Endodermal cell (in vitro differentiated cells): ENCODE data around the gene PRSS33. TPM values are rescaled to one million over a fixed set of nuclear protein-coding genes. Genes with fewer than 3 reads are reported as not detected.

Source experiments
- DNase-seq: peaks from one replicate; pipeline ENCODE4 v3.0.0-alpha.2; 2017
- H3K27ac ChIP-seq: 2 replicates; pipeline ENCODE4 v1.5.1; 2013; ENCODE audit warnings: mild to moderate bottlenecking, low read depth, low read length, moderate library complexity
- H3K27me3 ChIP-seq: 2 replicates; pipeline ENCODE4 v1.6.1; 2013; ENCODE audit warnings: mild to moderate bottlenecking, low read length, moderate library complexity; ENCODE audit not compliant: insufficient read depth, control insufficient read depth, poor library complexity, severe bottlenecking
- H3K36me3 ChIP-seq: 2 replicates; pipeline ENCODE4 v1.7.0; 2013; ENCODE audit warnings: mild to moderate bottlenecking, low read length, moderate library complexity; ENCODE audit not compliant: control insufficient read depth, insufficient read depth
- H3K4me1 ChIP-seq: one replicate; pipeline ENCODE4 v1.7.0; 2013; ENCODE audit warnings: low read length; ENCODE audit not compliant: control insufficient read depth, insufficient read depth
- H3K4me3 ChIP-seq: 2 replicates; pipeline ENCODE4 v1.5.1; 2013; ENCODE audit warnings: mild to moderate bottlenecking, low read length, moderate library complexity
- H3K9ac ChIP-seq: 2 replicates; pipeline ENCODE4 v1.6.1; 2013; ENCODE audit warnings: mild to moderate bottlenecking, low read length, moderate library complexity; ENCODE audit not compliant: poor library complexity, severe bottlenecking; ENCODE audit errors: extremely low read depth
- H3K9me3 ChIP-seq: 2 replicates; pipeline ENCODE4 v1.6.1; 2013; ENCODE audit warnings: mild to moderate bottlenecking, low read length, moderate library complexity; ENCODE audit not compliant: control insufficient read depth
- H3K27ac Mint-ChIP-seq: 2 replicates; pipeline ENCODE4 v1.8.0; 2020; ENCODE audit warnings: mixed read lengths
- H3K27me3 Mint-ChIP-seq: 2 replicates; pipeline ENCODE4 v1.8.0; 2021; ENCODE audit warnings: mild to moderate bottlenecking, mixed read lengths; ENCODE audit not compliant: insufficient read depth
- H3K36me3 Mint-ChIP-seq: 2 replicates; pipeline ENCODE4 v1.8.0; 2020; ENCODE audit warnings: low read depth, mixed read lengths
- H3K4me1 Mint-ChIP-seq: 2 replicates; pipeline ENCODE4 v1.8.0; 2020; ENCODE audit warnings: mixed read lengths
- H3K4me3 Mint-ChIP-seq: 2 replicates; pipeline ENCODE4 v1.8.0; 2020; ENCODE audit warnings: mild to moderate bottlenecking, moderate library complexity, mixed read lengths
- H3K9me3 Mint-ChIP-seq: 2 replicates; pipeline ENCODE4 v1.8.0; 2020; ENCODE audit warnings: mild to moderate bottlenecking, mixed read lengths
- CTCF ChIP-seq: fragments of 200-600 bp; sonication (generic); conservative IDR thresholded peaks from 2 replicates; pipeline ENCODE4 v1.5.0; 2021; ENCODE audit warnings: antibody characterized with exemption, mild to moderate bottlenecking
- WGBS, 2 experiments: methylation state at CpG; one replicate each; pipeline versions ENCODE4 v1.1.5 to v1.1.7; 2013; ENCODE audit warnings: missing lambda C conversion rate in 2 of 2, mixed read lengths in 1 of 2; ENCODE audit not compliant: insufficient coverage in 1 of 2, insufficient read length in 1 of 2; 5-methylcytosine and 5-hydroxymethylcytosine counted together
- total RNA-seq, 2 donors: library from RNA; stranded (reverse); fragmentation: NEBNext Ultra II Directional in 1 of 2; extraction: Animal tissue kit (Norgen Biotek cat#: 25700) in 1 of 2; gene quantifications; 2 replicates in 1 of 2; 3 replicates in 1 of 2; pipeline ENCODE4 v1.2.1, GENCODE V29; 2021

The PRSS33 gene
- total RNA-seq, 2 donors from 2014 or later: 0.35 TPM; not detected in 1

- H3K4me3 ChIP-seq: no peak overlapping the region
- no peaks in the 10 kb centered on the region for H3K4me1 ChIP-seq
- no peaks in the 10 kb centered on the region for H3K36me3 ChIP-seq
- H3K27ac ChIP-seq: no peak overlapping the region
- Mint-ChIP-seq H3K36me3 (peaks cover 11% of the 10 kb centered on the region), H3K4me3 (no peak overlapping the region), H3K4me1 (peaks cover 2% of the 10 kb centered on the region), H3K27ac (no peak overlapping the region), H3K27me3 (no peaks in the 10 kb centered on the region), H3K9me3 (no peaks in the 10 kb centered on the region)
- H3K9ac ChIP-seq: no peak overlapping the region
- DNase-seq: no peak
- no peaks in the 10 kb centered on the region for H3K9me3 ChIP-seq
- H3K27me3 ChIP-seq: no peaks in the 10 kb centered on the region
- no peak for TF ChIP-seq CTCF
- 81 to 87% methylated on average over 12 to 15 of the region's 15 CpGs for WGBS, 2 experiments
These were observed 42.1 kb downstream of the PRSS33 start for GRCh38 chr16:2745116-2745890.

GRCh38 chr16:2744711-2745110 is 42.6 kb downstream of the PRSS33 start:
- peaks cover 6% of the 10 kb centered on the region for H3K36me3 Mint-ChIP-seq
- no peak overlapping the region for H3K9ac ChIP-seq

GRCh38 chr16:2743007-2743810 is 44.2 kb downstream of the PRSS33 start:
- no peak for TF ChIP-seq CTCF
- no peak overlapping the region for H3K27ac ChIP-seq
- H3K36me3 Mint-ChIP-seq: no peaks in the 10 kb centered on the region
- H3K4me3 Mint-ChIP-seq: no peak overlapping the region
- 92 to 94% methylated on average over 8 to 19 of the region's 19 CpGs for WGBS, 2 experiments
- H3K27me3 ChIP-seq: no peaks in the 10 kb centered on the region
- H3K27ac Mint-ChIP-seq: no peak overlapping the region
- no peak for DNase-seq
- H3K9me3 ChIP-seq: no peaks in the 10 kb centered on the region
- H3K4me1 ChIP-seq: no peaks in the 10 kb centered on the region
- H3K27me3 Mint-ChIP-seq: no peaks in the 10 kb centered on the region
- no peak overlapping the region for H3K9ac ChIP-seq
- peaks cover 2% of the 10 kb centered on the region for H3K4me1 Mint-ChIP-seq
- H3K9me3 Mint-ChIP-seq: no peaks in the 10 kb centered on the region
- no peak overlapping the region for H3K4me3 ChIP-seq
- no peaks in the 10 kb centered on the region for H3K36me3 ChIP-seq

More at GRCh38 chr16:2744711-2745110, 42.6 kb downstream of the PRSS33 start:
- Mint-ChIP-seq H3K4me3 (no peak overlapping the region), H3K4me1 (peaks cover 2% of the 10 kb centered on the region), H3K27ac (no peak overlapping the region), H3K27me3 (no peaks in the 10 kb centered on the region), H3K9me3 (no peaks in the 10 kb centered on the region)
- 90 to 95% methylated on average over 5 to 6 of the region's 6 CpGs for WGBS, 2 experiments
- Histone ChIP-seq H3K36me3 (no peaks in the 10 kb centered on the region), H3K9me3 (no peaks in the 10 kb centered on the region), H3K27me3 (no peaks in the 10 kb centered on the region), H3K27ac (no peak overlapping the region), H3K4me3 (no peak overlapping the region), H3K4me1 (no peaks in the 10 kb centered on the region)
- no peak for DNase-seq
- TF ChIP-seq CTCF: no peak
